ENCODE results near the gene ZDHHC23.

The ZDHHC23 gene

DNA sequence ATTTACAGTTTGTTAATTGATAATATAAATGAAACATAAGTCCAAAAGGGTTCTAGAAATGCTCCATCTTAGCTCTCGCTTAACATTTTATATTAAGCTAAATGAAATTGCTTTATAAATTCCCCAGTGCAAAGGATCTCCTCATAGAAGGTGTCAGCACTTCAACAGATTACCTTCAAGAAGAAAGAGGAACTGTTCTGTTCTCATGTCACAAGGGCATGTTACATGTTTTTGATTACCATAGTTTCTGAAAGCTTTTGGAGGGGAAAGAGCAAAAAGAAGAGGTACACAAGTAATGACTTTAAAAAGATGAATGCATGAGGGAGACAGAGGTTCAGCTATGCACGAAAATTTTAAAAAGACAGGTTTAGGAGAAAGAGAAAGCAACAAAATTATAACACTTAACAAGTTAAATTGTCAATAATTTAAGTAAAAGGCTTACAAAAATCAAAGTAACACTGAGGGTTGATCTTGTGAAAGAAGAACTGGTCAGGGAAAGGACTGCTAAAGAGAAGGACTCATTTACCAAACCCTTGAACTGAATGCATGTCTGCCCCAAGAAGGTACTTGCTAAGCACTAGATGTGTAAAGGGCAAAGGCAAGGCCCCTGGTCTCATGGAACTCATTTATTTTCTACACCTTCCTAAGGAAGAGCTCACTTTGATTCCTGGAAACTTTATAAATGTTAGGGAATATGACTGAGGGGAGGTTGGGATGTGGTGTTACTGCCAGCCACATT, 63.4 kb downstream of the ZDHHC23 start:
- DNase-seq = no peak

Measured in inflammatory macrophage (primary cell).